Ishikawa (cell line): Measurements from ENCODE around the gene ANGEL2.

ENCODE experiments used
- CREB1 ChIP-seq: IDR thresholded peaks from 2 replicates; pipeline ENCODE4 v1.6.1; 2012; ENCODE audit warnings: low read depth
- EGR1 ChIP-seq: IDR thresholded peaks from 2 replicates; pipeline ENCODE4 v1.6.1; 2012
- YY1 ChIP-seq: IDR thresholded peaks from 2 replicates; pipeline ENCODE4 v1.6.1; 2012; ENCODE audit warnings: low read depth

DNA sequence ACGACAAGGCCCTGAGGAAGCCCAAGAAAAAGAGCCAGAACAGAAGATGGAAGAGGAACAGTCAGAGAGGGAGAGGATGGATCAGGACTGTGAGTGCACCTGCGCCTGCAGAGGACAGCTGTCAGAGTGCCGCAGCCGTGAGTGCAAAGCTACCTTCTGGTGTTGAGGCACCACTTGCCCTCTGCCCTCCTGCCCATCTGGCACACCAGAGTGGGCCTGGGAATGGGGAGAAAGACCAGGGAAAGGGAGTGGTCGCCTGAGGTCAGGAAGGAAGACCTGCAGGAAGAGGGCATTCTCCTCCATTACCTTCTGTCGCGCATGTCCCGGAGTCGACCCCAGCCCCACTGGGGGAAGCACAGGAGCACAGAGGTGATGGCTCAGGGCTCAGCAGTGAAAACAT lies 39.1 kb downstream of the ANGEL2 start:
- no peak for TF ChIP-seq EGR1
- TF ChIP-seq YY1: no peak
- TF ChIP-seq CREB1: no peak
